PC-3 (cell line): ENCODE results near the gene GPANK1. TPM values are rescaled to one million over a fixed set of nuclear protein-coding genes. Genes with fewer than 3 reads are reported as not detected.

Source experiments
- ATAC-seq: fragments of 200-7000 bp; cut with Tn5 transposase; 2 replicates; pipeline ENCODE4 v1.9.1; 2020; ENCODE audit warnings: mild to moderate bottlenecking, moderate library complexity
- BruUV-seq: library from RNA; stranded (reverse); fragments of 400-500 nt; replicated peaks from 2 replicates; lab custom pipeline; 2021; lab: Mats Ljungman, UMichigan
- CTCF ChIA-PET: fragments of 300-600 bp; sonication (Branson Sonifier 250); formaldehyde crosslinking; loops from one replicate; lab custom pipeline; 2022; ENCODE audit warnings: antibody characterized with exemption; lab: Charles Lee
- POLR2A ChIA-PET: fragments of 300-600 bp; sonication (Branson Sonifier 250); formaldehyde crosslinking; loops from one replicate; lab custom pipeline; 2022; ENCODE audit warnings: antibody characterized with exemption; ENCODE audit not compliant: unreplicated experiment; lab: Charles Lee
- DNase-seq: peaks from one replicate; pipeline ENCODE4 v3.0.0-alpha.2; 2015
- H2AFZ ChIP-seq: fragments of 300-600 bp; sonication (generic); 2 replicates; pipeline ENCODE4 v1.6.0; 2016; ENCODE audit warnings: antibody characterized with exemption, low read length
- H3F3A ChIP-seq: fragments of 300-600 bp; sonication (generic); one replicate; pipeline ENCODE4 v1.6.0; 2017; ENCODE audit warnings: antibody characterized with exemption, low read length, control low read depth, mild to moderate bottlenecking; ENCODE audit not compliant: unreplicated experiment
- H3K27ac ChIP-seq: fragments of 300-600 bp; sonication (generic); 2 replicates; pipeline ENCODE4 v1.5.1; 2016; ENCODE audit warnings: mild to moderate bottlenecking, low read length
- H3K27me3 ChIP-seq: fragments of 300-600 bp; sonication (generic); 2 replicates; pipeline ENCODE4 v1.6.1; 2016; ENCODE audit warnings: low read length, mixed read lengths
- H3K36me3 ChIP-seq: fragments of 300-600 bp; sonication (generic); 2 replicates; pipeline ENCODE4 v1.6.1; 2016; ENCODE audit warnings: low read depth, mixed run types, low read length, mixed read lengths
- H3K4me1 ChIP-seq: fragments of 300-600 bp; sonication (generic); 2 replicates; pipeline ENCODE4 v1.5.1; 2016; ENCODE audit warnings: low read length; ENCODE audit not compliant: insufficient read depth
- H3K4me2 ChIP-seq: fragments of 300-600 bp; sonication (generic); 2 replicates; pipeline ENCODE4 v1.6.0; 2016; ENCODE audit warnings: low read length
- H3K4me3 ChIP-seq: fragments of 300-600 bp; sonication (generic); 2 replicates; pipeline ENCODE4 v1.5.1; 2016; ENCODE audit warnings: mild to moderate bottlenecking, low read length, mixed read lengths
- H3K79me2 ChIP-seq: fragments of 300-600 bp; sonication (generic); 2 replicates; pipeline ENCODE4 v1.6.1; 2017; ENCODE audit warnings: low read length, mixed read lengths
- H3K9ac ChIP-seq: fragments of 300-600 bp; sonication (generic); 2 replicates; pipeline ENCODE4 v1.6.0; 2016; ENCODE audit warnings: mild to moderate bottlenecking, low read length
- H3K9me2 ChIP-seq: fragments of 300-600 bp; sonication (generic); replicated peaks from 2 replicates; pipeline ENCODE4 v1.6.1; 2016; ENCODE audit warnings: mixed run types, low read length, mixed read lengths
- H3K9me3 ChIP-seq: fragments of 300-600 bp; sonication (generic); 2 replicates; pipeline ENCODE4 v1.6.1; 2016; ENCODE audit warnings: low read length, mixed read lengths
- H4K20me1 ChIP-seq: fragments of 300-600 bp; sonication (generic); 2 replicates; pipeline ENCODE4 v1.6.1; 2016; ENCODE audit warnings: low read length, mixed read lengths
- CTCF ChIP-seq: fragments of 300-600 bp; sonication (generic); conservative IDR thresholded peaks from 2 replicates; pipeline ENCODE4 v1.5.1; 2017; ENCODE audit warnings: antibody characterized with exemption, low read depth, mild to moderate bottlenecking, low read length
- EZH2 ChIP-seq: fragments of 300-600 bp; sonication (generic); IDR thresholded peaks from one replicate; pipeline ENCODE4 v1.6.1; 2017; ENCODE audit warnings: antibody characterized with exemption, mild to moderate bottlenecking, low read length; ENCODE audit not compliant: unreplicated experiment
- EZH2phosphoT487 ChIP-seq: fragments of 300-600 bp; sonication (generic); IDR thresholded peaks from 2 replicates; pipeline ENCODE4 v1.6.1; 2018; ENCODE audit warnings: mild to moderate bottlenecking, antibody characterized with exemption, low read length, borderline replicate concordance
- intact Hi-C: fragments of 100-400 bp; cut with micrococcal nuclease; formaldehyde crosslinking; loops from 2 replicates; pipeline ENCODE4 v1.9.0; 2023
- total RNA-seq: library from RNA; depleted of rRNA; stranded (reverse); fragments of >200 nt; gene quantifications from 2 replicates; pipeline ENCODE4 v1.2.3, GENCODE V29; 2014

GPANK1 gene
- total RNA-seq, 1 experiment from 2014 or later: 11.8 TPM

DNA sequence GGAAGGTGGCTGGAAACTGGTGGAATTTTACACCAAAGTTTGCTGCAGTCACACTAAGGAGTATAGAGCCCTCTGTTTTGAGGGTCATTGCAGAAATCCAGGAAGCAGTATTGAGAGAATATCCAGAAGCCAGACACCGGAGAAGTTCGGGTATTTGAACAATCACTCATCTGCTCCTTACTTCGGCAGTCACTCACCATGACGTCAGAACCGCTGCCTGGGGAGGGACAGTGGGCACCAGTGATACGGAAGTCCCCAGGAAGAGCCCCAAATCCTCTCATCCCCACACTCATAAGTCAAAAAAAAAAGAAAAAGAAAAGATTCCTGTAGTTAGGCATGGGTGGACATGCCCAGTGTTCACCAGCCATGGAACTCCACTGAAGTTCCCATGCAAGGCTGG, 12.1 kb upstream of the GPANK1 start:
- Histone ChIP-seq H3K36me3 (peaks cover 6% of the 10 kb centered on the region; the same call in 1 of the 2 replicates), H3K27me3 (no peaks in the 10 kb centered on the region), H3K4me2 (peak overlapping the region; percentile 43; the same call in 1 of the 2 replicates), H3F3A (peaks cover 4% of the 10 kb centered on the region), H3K79me2 (no peaks in the 10 kb centered on the region), H2AFZ (no peak overlapping the region), H4K20me1 (no peaks in the 10 kb centered on the region), H3K9ac (no peak overlapping the region), H3K4me3 (no peak overlapping the region), H3K4me1 (peaks cover 16% of the 10 kb centered on the region), H3K27ac (no peak overlapping the region), H3K9me2 (no peaks in the 10 kb centered on the region), H3K9me3 (no peaks in the 10 kb centered on the region)
- CTCF ChIA-PET: no interaction called here
- DNase-seq (peak; percentile 53), ATAC-seq (peak; percentile 23)
- TF ChIP-seq EZH2phosphoT487 (no peak), EZH2 (no peak), CTCF (no peak)
- intact Hi-C loops: no loop called here
- POLR2A ChIA-PET: no interaction called here
- BruUV-seq: no TSS peak

- no peaks in the 10 kb centered on the region for H3K79me2 ChIP-seq
- H3K9me2 ChIP-seq: no peaks in the 10 kb centered on the region
- no peak overlapping the region for H3K4me3 ChIP-seq
- H3K27me3 ChIP-seq: no peaks in the 10 kb centered on the region
- intact Hi-C loops: no loop called here
- BruUV-seq: no TSS peak
- peaks cover 4% of the 10 kb centered on the region for H3F3A ChIP-seq
- H3K9me3 ChIP-seq: no peaks in the 10 kb centered on the region
- no peaks in the 10 kb centered on the region for H4K20me1 ChIP-seq
- ChIA-PET CTCF (no interaction called here), POLR2A (no interaction called here)
- H3K9ac ChIP-seq: no peak overlapping the region
- H3K4me2 ChIP-seq: peak overlapping the region; percentile 43; the same call in 1 of the 2 replicates
- no peak for ATAC-seq
- no peak overlapping the region for H3K27ac ChIP-seq
- H2AFZ ChIP-seq: no peak overlapping the region
- H3K4me1 ChIP-seq: peaks cover 16% of the 10 kb centered on the region
- H3K36me3 ChIP-seq: peaks cover 11% of the 10 kb centered on the region; the same call in 1 of the 2 replicates
- DNase-seq: no peak
- no peak for TF ChIP-seq EZH2
- no peak for TF ChIP-seq EZH2phosphoT487
- TF ChIP-seq CTCF: no peak
Measured at GRCh38 chr6:31676322-31676903, 11.6 kb upstream of the GPANK1 start.

- CTCF ChIA-PET: no interaction called here
- H4K20me1 ChIP-seq: no peaks in the 10 kb centered on the region
- no peak within 1 kb of the TSS for H3K9ac ChIP-seq
- no peak within 1 kb of the TSS for H2AFZ ChIP-seq
- no peaks in the 10 kb centered on the region for H3K9me3 ChIP-seq
- peaks cover 48% of the 10 kb centered on the region for H3K36me3 ChIP-seq
- H3K79me2 ChIP-seq: peaks cover 36% of the 10 kb centered on the region
- H3K4me2 ChIP-seq: no peak within 1 kb of the TSS
- H3K27ac ChIP-seq: no peak within 1 kb of the TSS
- no peaks in the 10 kb centered on the region for H3K9me2 ChIP-seq
- no peak within 1 kb of the TSS for H3K4me3 ChIP-seq
- H3K27me3 ChIP-seq: no peaks in the 10 kb centered on the region
- peaks cover 5% of the 10 kb centered on the region for H3K4me1 ChIP-seq
- POLR2A ChIA-PET: no interaction called here
- no peaks in the 10 kb centered on the region for H3F3A ChIP-seq
- TF ChIP-seq CTCF (no peak), EZH2phosphoT487 (no peak), EZH2 (no peak)
- intact Hi-C loops: loop anchor here (5.0 kb wide), 1 partner anchor 122 kb away; the partner anchor contains the start of genes ATP6V1G2 and NFKBIL1
- DNase-seq (no peak), ATAC-seq (no peak)
- BruUV-seq: no TSS peak
Measured at GRCh38 chr6:31669676-31670075, 4.9 kb upstream of the GPANK1 start, which contains the start of gene LY6G5B. Gene LY6G5B, plus strand, starts transcription at chr6:31669976. Its CDS starts 975 bp downstream, at chr6:31670951.
